Glutamatergic neuron (in vitro differentiated cells): Measurements from ENCODE around the gene SLC25A45. TPM values are rescaled to one million over a fixed set of nuclear protein-coding genes. Genes with fewer than 3 reads are reported as not detected.

Source experiments
- DNase-seq: peaks from one replicate; pipeline ENCODE4 v3.0.0; 2022
- H3K27ac Mint-ChIP-seq: one replicate; pipeline ENCODE4 v1.8.0; 2020; ENCODE audit warnings: mild to moderate bottlenecking, mixed read lengths, inconsistent platforms; ENCODE audit not compliant: unreplicated experiment
- H3K27me3 Mint-ChIP-seq: one replicate; pipeline ENCODE4 v1.8.0; 2020; ENCODE audit warnings: mild to moderate bottlenecking, moderate library complexity, mixed read lengths, inconsistent platforms; ENCODE audit not compliant: unreplicated experiment
- H3K36me3 Mint-ChIP-seq: one replicate; pipeline ENCODE4 v1.8.0; 2020; ENCODE audit warnings: mild to moderate bottlenecking, mixed read lengths, inconsistent platforms; ENCODE audit not compliant: unreplicated experiment
- H3K4me1 Mint-ChIP-seq: one replicate; pipeline ENCODE4 v1.8.0; 2020; ENCODE audit warnings: mild to moderate bottlenecking, low read depth, mixed read lengths, inconsistent platforms; ENCODE audit not compliant: unreplicated experiment
- H3K4me3 Mint-ChIP-seq: one replicate; pipeline ENCODE4 v1.8.0; 2020; ENCODE audit warnings: mild to moderate bottlenecking, mixed read lengths, inconsistent platforms; ENCODE audit not compliant: unreplicated experiment
- H3K9me3 Mint-ChIP-seq: one replicate; pipeline ENCODE4 v1.8.0; 2020; ENCODE audit warnings: mild to moderate bottlenecking, moderate library complexity, mixed read lengths, inconsistent platforms; ENCODE audit not compliant: unreplicated experiment
- total RNA-seq: library from RNA; stranded (reverse); fragmentation: NEBNext Ultra II Directional; extraction: Animal tissue kit (Norgen Biotek cat#: 25700); gene quantifications from one replicate; pipeline ENCODE4 v1.2.1, GENCODE V29; 2021; ENCODE audit not compliant: unreplicated experiment
- TF ChIP-seq, protein P1 (sequence below): fragments of 200-600 bp; sonication (generic); IDR thresholded peaks from one replicate; pipeline ENCODE4 v1.5.0; 2021; ENCODE audit not compliant: partially characterized antibody, unreplicated experiment

SLC25A45 gene
- total RNA-seq, 1 donor from 2014 or later, result 0.25 TPM

DNA sequence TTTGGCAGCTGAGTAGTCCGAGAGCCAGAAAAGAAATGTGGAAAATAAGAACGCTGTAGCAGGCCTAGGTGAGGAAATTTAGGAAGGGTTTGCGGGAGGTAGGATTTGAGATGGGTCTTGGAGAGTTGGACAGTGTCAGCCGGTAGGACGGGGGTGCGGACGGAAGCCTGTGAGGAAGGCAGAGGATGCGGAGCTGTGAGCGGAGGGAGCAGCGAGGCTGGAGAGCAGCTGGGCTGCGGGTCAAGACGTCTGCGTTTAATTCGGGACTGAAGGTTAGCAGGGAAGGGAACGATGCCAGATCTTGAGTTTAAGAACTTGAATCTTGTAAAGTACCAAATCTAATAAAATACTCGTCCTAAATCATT, 28.6 kb downstream of the SLC25A45 start:
- peaks cover 7% of the 10 kb centered on the region for H3K27me3 Mint-ChIP-seq
- peak; percentile 43 for DNase-seq
- peak overlapping the region; percentile 79 for H3K27ac Mint-ChIP-seq
- peaks cover 13% of the 10 kb centered on the region for H3K9me3 Mint-ChIP-seq
- peaks cover 5% of the 10 kb centered on the region for H3K36me3 Mint-ChIP-seq
- peak overlapping the region; percentile 85 for H3K4me3 Mint-ChIP-seq
- TF ChIP-seq, protein P1, sequence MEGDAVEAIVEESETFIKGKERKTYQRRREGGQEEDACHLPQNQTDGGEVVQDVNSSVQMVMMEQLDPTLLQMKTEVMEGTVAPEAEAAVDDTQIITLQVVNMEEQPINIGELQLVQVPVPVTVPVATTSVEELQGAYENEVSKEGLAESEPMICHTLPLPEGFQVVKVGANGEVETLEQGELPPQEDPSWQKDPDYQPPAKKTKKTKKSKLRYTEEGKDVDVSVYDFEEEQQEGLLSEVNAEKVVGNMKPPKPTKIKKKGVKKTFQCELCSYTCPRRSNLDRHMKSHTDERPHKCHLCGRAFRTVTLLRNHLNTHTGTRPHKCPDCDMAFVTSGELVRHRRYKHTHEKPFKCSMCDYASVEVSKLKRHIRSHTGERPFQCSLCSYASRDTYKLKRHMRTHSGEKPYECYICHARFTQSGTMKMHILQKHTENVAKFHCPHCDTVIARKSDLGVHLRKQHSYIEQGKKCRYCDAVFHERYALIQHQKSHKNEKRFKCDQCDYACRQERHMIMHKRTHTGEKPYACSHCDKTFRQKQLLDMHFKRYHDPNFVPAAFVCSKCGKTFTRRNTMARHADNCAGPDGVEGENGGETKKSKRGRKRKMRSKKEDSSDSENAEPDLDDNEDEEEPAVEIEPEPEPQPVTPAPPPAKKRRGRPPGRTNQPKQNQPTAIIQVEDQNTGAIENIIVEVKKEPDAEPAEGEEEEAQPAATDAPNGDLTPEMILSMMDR, result no peak
- peaks cover 12% of the 10 kb centered on the region for H3K4me1 Mint-ChIP-seq

DNA sequence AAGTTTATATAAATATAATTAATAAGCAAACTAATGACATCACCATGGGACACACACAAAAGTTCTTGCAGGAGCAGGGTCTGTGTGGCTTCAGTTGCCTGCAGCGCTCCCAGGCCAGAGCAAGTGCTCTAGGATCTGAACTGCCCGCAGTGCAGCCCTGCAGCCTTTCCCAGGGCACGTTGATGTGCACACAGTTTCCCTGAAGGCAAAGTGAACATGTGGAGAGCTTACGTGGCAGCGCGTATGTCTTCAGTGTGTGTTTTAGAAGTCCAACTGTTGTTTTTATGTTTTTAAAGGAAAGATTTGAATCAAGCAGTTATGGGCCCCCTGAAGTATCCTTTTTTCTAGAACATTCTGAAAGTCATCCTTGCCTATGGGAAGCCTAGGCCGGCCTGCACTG, 29.1 kb downstream of the SLC25A45 start:
- TF ChIP-seq, protein P1, result no peak
- Mint-ChIP-seq H3K4me1 (peaks cover 12% of the 10 kb centered on the region), H3K9me3 (peaks cover 13% of the 10 kb centered on the region), H3K4me3 (peak overlapping the region; percentile 85), H3K27ac (peak overlapping the region; percentile 79), H3K27me3 (peaks cover 7% of the 10 kb centered on the region), H3K36me3 (peaks cover 5% of the 10 kb centered on the region)
- no peak for DNase-seq

DNA sequence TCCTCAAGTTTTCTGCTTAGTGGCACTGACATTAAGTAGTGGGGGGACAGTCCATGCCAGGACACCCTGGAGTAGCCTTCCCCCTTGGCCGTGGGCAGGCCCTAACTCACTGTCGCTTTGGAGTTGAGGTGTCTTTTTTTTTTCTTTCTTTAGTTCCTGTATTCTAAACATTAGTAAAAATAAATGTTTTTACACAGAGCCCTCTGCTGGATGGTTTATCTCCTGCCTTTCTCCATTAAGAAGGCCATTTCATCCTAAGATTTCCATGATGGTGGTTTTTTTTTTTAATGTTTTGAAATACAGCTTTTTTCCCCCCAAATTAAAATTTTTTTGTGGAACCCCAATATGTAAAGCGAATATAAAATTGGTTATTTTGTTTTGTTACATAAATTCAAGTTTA, 29.7 kb downstream of the SLC25A45 start:
- Mint-ChIP-seq H3K4me1 (peaks cover 12% of the 10 kb centered on the region), H3K27ac (no peak overlapping the region), H3K4me3 (no peak overlapping the region), H3K9me3 (peaks cover 11% of the 10 kb centered on the region), H3K27me3 (peaks cover 7% of the 10 kb centered on the region), H3K36me3 (peaks cover 5% of the 10 kb centered on the region)
- TF ChIP-seq, protein P1, result no peak
- no peak for DNase-seq

DNA sequence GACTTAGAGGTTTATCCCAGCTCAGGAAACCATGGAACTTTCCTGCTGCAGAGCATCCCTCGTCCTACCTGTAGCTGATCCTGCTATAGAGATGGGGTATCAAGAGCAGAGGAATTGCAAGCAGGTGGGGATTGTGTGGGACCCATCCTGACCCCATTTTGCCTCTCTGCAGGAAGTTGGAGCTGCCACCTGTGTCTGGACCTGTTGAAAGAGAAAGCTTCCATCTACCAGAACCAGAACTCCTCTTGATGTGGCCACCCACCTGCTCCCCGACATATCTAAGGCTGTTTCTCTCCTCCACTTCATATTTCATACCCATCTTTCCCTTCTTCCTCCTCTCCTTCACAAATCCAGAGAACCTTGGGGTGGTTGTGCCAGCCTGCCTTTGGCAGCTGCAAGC, 30.9 kb downstream of the SLC25A45 start:
- no peak overlapping the region for H3K4me3 Mint-ChIP-seq
- peaks cover 12% of the 10 kb centered on the region for H3K4me1 Mint-ChIP-seq
- peaks cover 5% of the 10 kb centered on the region for H3K36me3 Mint-ChIP-seq
- H3K9me3 Mint-ChIP-seq, result peaks cover 11% of the 10 kb centered on the region
- TF ChIP-seq, protein P1, result no peak
- no peak overlapping the region for H3K27ac Mint-ChIP-seq
- peaks cover 5% of the 10 kb centered on the region for H3K27me3 Mint-ChIP-seq
- no peak for DNase-seq

DNA sequence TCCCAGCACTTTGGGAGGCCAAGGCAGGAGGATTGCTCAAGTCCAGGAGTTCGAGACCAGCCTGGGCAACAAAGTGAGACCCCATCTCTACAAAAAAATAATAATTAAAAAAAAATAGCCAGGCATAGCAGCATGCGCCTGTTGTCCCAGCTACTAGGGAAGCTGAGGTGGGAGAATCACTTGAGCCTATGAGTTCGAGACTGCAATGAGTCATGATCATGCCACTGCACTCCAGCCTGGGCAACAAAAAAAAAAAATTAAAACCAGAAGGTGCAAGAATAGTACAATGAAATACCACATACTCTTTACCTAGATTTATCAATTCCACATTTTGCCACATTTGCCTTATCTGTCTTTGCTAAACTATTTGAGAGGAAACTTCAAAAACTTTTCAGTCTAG, 40.6 kb downstream of the SLC25A45 start:
- Mint-ChIP-seq H3K9me3 (no peaks in the 10 kb centered on the region), H3K36me3 (peaks cover 6% of the 10 kb centered on the region), H3K4me1 (peaks cover 25% of the 10 kb centered on the region), H3K4me3 (no peak overlapping the region), H3K27me3 (peaks cover 1% of the 10 kb centered on the region), H3K27ac (no peak overlapping the region)
- DNase-seq, result no peak
- TF ChIP-seq, protein P1, result no peak
